Stimulated activated CD4-positive, alpha-beta T cell treated with anti-CD3 and anti-CD28 coated beads, Interleukin-12 subunit alpha, Interleukin-12 subunit beta, amount 100 ng/mL, for 24 hours (primary cell): Measurements from ENCODE around the gene C19orf44.
"Not testable (repeated sequence)": the region's sequence is repeated elsewhere in the genome, so short reads cannot be mapped to it uniquely, and the experiment has no call there.

Source experiments
- DNase-seq, 2 experiments: peaks; one replicate each; pipeline ENCODE4 v3.0.0-alpha.2; 2020; ENCODE audit warnings: low read depth in 2 of 2

The C19orf44 gene

DNA sequence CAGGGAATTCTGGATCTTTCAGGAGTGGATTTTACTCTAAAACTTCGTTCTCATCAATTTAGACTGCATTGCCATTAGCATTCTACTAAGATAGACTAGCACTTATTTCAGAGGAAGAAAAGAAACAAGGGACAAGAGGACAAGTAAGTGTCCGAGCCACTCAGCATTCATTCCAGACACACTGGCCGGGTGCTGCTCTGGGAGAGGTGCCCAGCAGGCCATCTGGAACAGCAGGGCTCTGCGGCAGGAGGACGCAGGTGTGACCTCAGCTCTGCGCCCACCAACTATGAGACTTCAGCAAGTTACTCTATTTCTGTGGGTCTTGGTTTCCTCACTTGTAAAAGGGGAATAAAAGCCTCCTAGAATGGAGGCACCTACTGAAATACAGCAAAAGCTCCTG, 28.6 kb upstream of the C19orf44 start:
- no peak for DNase-seq

DNA sequence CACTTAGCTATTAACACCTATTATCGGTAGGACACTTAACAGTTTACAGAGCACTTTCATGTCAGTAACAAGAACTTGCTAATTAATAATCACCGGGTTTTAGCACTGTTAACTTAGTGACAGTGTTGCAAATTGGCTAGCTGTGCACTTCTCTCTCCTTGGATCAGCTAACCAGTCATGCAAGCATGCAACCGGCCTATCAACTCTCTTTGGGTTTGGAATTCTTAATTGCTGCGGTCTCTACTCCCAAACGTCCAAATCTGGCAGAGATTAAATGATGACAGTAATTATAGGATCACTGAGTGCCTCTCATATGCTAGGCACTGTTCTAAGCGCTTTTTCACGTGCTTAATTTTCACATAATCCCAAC, 25.7 kb upstream of the C19orf44 start:
- DNase-seq, result no peak

DNA sequence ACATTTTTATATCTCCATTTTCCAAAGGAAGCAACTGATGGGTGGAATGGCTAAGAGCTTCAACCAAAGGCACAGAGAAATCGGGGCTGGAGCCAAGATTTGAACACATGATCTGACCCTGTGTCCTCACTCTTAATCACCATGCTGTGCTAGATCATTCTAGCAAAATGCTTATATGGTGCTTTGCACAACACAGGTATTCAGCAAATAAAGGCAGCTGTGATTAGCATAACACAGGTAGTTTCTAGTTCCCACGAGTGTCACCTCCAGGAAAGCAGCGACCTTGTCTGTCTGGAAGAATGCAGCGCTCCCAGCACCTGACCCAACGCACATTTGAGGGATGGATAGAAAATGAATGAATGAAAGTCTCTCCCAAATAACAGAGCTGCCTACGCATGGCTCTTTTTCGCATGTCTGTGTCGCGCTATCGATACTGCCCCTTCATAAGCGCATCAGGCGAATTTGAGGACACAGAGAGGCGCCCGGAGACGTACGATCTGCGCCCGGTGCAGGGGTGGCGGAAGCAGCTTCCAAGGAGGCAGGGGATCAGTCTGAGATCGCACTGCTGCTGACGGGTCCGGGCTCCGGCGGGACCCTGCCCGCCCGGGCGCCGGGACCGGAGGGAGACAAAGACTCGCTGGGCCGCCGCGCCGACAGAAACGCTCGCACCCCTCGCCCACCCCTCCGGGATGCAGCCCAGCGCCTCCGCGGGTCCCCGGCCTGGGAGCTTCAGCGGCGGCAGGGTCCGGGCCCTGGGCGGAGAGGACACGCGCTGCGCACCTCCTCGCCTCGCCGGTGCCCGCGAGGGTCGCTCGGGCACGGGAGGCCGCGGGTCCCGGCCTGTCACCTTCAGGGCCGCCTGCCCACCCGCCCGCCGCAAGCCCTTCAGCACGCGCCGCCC, 25.0 kb upstream of the C19orf44 start:
- DNase-seq, result peak in 1 of 2 experiments; percentile 20

- not testable (repeated sequence) for DNase-seq
Observed at GRCh38 chr19:16472559-16472899, 23.7 kb upstream of the C19orf44 start.

GRCh38 chr19:16472992-16473391, 23.2 kb upstream of the C19orf44 start:
- DNase-seq, result no peak

DNA sequence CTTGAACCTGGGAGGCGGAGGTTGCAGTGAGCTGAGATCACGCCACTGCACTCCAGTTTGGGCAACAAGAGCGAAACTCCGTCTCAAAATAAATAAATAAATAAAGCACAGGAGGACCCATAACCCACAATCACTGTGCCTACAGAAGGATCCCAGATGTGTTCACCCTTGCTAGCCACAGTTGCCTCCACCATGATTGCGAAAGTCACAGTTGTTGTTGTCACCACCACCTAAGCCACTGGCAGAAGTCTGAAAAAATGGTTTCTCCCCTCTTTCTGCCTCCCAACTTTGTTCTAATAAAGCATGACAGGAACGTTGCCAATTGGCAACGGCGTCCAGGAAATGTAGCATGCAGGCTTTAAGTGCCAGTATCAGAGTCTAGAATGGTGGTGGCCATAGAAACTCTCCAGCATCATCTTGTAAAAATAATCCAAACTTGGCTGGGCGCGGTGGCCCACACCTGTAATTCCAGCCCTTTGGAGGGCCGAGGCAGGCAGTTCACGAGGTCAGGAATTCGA, 22.3 kb upstream of the C19orf44 start:
- no peak for DNase-seq

DNA sequence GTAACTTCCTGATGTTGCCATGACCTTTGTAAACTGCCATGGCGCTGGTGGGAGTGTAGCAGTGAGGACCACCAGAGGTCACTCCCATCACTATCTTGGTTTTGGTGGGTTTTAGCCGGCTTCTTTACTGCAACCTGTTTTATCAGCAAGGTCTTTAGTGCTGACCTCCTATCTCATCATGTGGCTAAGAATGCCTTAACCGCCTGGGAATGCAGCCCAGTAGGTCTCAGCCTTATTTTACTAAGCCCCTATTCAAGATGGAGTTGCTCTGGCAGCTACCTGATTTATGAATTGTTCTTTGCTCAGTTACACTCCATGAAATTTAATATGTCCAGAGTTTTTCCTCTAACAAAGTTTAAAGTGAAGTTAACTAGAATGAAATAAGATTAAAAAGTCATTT, 19.8 kb upstream of the C19orf44 start:
- DNase-seq, result no peak

DNA sequence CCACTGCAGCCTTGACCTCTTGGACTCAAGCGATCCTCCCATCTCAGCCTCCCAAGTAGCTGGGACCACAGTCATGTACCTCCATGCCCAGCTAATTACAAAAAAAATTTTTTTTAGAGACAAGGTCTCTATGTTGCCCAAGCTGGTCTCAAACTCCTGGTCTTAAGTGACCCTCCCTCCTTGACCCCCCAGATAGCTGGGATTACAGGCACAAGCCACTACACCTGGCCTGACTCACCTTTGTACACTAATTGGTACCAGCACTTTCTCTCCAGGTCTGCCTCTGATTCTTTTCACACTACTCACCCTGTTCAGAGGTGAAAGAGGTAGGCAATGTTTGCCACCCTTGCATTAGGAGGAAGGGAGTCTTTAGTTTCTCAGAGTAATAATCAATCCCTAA, 18.9 kb upstream of the C19orf44 start:
- no peak for DNase-seq

DNA sequence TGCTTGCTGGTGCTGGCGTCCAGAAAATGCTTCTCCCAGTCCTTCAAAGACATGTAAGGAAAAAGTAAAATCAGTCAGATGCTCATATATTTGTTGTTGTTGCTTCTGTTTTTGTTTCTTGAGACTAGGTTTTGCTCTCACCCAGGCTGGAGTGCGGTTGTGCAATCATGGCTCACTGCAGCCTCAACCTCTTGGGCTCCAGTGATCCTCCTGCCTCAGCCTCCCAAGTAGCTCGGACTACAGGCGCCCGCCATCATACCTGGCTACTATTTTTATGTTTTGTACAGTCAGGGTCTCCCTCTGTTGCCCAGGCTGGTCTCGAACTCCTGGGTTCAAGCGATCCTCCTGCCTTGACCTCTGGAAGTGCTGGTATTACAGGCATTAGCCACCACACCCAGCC, 13.4 kb upstream of the C19orf44 start:
- DNase-seq, result no peak

DNA sequence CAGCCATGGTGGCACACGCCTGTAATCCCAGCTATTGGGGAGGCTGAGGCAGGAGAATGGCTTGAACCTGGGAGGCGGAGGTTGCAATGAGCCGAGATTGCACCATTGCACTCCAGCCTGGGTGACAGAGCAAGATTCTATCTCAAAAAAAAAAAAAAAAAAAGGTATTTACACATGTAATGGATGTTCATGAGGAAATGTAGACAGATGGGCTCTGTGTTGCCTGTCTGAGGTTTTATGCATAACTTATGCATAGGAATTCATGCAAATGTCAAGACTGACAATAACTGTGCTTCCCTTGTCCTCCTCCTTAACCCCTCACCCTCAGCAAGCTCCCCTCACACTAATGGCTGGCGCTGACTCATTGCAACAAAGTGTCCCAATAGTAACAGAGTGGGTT, 9.7 kb upstream of the C19orf44 start:
- DNase-seq, result not testable (repeated sequence)

DNA sequence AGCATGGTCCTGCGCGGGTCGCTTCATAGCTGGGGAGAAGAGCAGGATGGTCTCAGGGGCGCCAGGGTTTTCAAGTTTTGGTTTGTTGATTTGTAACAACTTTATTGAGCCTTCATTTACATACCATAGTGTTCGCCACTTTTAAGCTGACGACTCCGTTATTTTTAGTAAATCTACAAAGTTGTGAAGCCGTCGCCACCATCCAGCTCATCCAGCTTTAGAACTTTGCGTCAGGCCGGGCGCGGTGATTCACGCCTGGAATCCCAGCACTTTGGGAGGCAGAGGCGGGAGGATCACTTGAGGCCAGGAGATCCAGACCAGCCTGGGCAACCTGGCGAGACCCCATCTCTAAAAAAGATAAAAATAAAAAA, 404 bp downstream of the C19orf44 start:
- no peak for DNase-seq

DNA sequence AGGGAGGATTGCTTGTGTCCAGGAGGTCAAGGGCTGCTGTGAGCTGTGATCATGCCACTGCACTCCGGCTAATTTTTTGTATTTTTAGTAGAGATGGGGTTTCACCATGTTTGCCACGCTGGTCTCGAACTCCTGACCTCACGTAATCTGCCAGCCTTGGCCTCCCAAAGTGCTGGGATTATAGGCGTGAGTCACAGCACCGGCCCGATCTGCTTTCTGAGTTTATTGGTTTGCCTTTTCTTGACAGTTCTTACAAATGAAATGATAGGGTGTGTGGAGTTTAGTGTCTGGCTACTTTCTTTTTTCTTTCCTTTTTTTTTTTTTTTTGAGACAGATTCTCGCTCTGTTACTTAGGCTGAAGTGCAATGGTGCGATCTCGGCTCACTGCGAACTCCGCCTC, 848 bp downstream of the C19orf44 start:
- DNase-seq, result no peak

GRCh38 chr19:16497837-16498236, 1.6 kb downstream of the C19orf44 start:
- DNase-seq, result no peak

DNA sequence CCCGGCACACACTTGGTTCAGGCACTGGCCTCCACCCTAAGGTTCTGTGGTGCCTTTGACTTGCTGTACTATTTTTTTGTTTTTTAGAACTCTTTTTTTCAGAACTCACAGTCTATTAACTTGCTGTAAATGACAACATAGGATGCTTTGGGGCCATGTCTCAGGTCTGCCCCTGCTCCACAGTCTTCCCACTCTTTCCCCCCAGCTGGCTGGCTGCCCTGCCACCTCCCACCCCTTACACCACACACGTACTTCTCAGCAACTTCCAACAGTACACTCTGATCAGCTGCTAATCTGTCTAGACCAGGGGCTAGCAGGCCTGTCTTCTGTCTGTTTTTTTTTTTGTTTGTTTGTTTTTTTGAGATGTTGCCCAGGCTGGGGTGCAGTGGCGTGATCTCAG, 8.1 kb downstream of the C19orf44 start:
- DNase-seq, result no peak

DNA sequence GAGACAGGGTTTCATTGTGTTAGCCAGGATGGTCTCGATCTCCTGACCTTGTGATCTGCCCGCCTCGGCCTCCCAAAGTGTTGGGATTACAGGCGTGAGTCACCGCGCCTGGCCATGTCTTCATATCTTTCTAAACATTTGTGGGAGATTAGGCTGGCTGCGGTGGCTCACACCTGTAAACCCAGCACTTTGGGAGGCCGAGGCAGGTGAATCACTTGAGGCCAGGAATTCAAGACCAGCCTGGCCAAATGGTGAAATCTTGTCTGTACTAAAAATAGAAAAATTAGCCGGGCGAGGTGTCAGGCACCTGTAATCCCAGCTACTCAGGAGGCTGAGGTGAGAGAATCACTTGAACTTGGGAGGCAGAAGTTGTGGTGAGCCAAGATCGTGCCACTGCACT, 10.0 kb downstream of the C19orf44 start:
- not testable (repeated sequence) for DNase-seq

GRCh38 chr19:16506961-16507360, 10.8 kb downstream of the C19orf44 start:
- DNase-seq, result no peak

DNA sequence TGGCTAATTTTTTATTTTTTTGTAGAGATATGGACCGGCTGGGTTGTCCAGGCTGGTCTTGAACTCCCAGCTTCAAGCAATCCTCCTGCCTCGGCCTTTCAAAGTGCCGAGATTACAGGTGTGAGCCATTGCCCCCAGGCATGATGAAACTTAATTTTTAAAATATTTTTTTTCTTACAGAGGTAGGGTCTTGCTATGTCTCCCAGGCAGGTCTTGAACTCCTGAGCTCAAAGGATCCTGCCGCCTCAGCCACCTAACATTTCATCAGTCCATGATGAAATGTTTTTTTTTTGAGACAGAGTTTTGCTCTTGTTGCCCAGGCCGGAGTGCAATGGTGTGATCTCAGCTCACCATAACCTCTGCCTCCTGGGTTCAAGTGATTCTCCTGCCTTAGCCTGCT, 12.4 kb downstream of the C19orf44 start:
- no peak for DNase-seq

- no peak for DNase-seq
Observed at GRCh38 chr19:16509141-16510061, 13.2 kb downstream of the C19orf44 start.

DNA sequence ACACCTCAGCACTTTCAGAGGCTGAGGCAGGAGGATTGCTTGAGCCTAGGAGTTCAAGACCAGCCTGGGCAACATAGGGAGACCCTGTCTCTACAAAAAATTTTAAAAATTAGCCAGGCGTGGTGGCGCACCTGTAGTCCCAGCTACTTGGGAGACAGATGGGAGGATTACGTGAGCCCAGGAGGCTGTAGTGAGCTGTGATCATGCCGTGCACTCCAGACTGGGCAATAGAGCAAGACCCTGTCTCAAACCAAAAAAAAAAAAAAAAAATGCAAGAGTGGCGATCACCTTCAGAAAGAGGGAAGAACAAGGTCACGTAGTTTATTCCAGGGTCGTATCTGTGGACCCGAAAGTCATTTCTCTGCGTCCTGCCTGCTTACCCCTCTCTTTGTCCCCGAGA, 16.4 kb downstream of the C19orf44 start:
- not testable (repeated sequence) for DNase-seq

DNA sequence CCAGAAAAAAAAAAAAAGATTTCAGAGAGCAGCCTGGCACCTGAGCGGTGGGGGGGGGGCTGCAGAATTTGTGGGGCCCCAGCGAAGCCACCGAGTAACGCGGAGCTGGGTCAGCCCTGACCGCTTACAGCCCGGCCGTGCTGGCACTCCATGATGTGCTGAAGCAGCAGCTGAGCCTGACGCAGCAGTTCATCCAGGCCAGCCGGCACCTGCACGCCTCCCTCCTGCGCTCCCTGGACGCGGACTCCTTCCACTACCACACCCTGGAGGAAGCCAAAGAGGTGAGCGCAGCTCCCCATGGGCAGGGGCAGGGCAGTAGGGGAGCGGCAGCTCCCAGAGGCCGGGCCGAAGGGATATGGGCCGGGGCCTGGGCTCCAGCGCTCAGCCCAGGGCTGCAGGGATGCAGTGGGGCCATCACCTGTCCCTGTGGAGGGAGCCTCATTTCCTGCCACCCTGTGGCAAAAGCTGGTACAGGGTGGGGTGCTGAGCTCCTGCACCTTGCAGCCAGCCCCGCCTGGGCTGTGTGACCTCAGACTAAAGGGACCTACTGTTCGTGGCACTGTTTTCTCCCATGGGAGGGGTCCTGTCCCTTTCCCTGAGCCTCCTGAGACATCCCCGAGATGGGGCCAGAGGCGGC, 18.3 kb downstream of the C19orf44 start:
- DNase-seq, result no peak

DNA sequence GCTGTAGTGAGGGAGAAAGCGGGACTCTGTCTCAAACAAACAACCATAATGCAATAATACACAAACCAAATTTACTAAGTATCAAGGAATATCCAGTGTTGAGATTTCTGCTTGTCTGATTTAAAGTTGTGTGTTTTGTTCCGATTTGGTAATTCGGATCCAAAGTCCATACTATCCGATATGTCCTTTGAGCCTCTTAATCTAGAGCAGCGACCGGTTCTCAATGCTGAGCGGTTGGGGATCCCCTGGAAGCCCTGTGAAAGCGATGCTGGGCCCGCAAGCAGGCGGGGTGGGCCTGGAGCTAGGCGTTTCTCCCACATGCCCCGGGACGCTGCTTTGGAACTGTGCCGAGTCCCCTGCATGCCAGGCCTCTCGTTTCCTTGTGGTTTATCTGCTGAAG, 20.2 kb downstream of the C19orf44 start:
- DNase-seq, result no peak

GRCh38 chr19:16516923-16517610, 20.9 kb downstream of the C19orf44 start:
- DNase-seq, result no peak
